H9 (cell line): ENCODE measurements around the gene RNF141. TPM values are rescaled to one million over a fixed set of nuclear protein-coding genes. Genes with fewer than 3 reads are reported as not detected.

Experiments
- DNase-seq: peaks from one replicate; pipeline ENCODE4 v3.0.0-alpha.2; 2017
- H2AFZ ChIP-seq: one replicate; pipeline ENCODE4 v1.6.1; 2013; ENCODE audit warnings: mild to moderate bottlenecking, low read length, control low read depth, moderate library complexity
- H2AK5ac ChIP-seq: 2 replicates; pipeline ENCODE4 v1.6.1; 2013; ENCODE audit warnings: low read length, control low read depth, mixed read lengths; ENCODE audit not compliant: insufficient read length
- H2BK120ac ChIP-seq: one replicate; pipeline ENCODE4 v1.6.1; 2013; ENCODE audit warnings: low read depth, mild to moderate bottlenecking, low read length, control low read depth, inconsistent platforms; ENCODE audit not compliant: poor library complexity, severe bottlenecking
- H2BK12ac ChIP-seq: 2 replicates; pipeline ENCODE4 v1.6.1; 2013; ENCODE audit warnings: low read length, control low read depth, mixed read lengths, low read depth; ENCODE audit not compliant: insufficient read length
- H2BK15ac ChIP-seq: 2 replicates; pipeline ENCODE4 v1.6.1; 2013; ENCODE audit warnings: low read depth, low read length, control low read depth
- H2BK20ac ChIP-seq: one replicate; pipeline ENCODE4 v1.6.1; 2013; ENCODE audit warnings: low read depth, mild to moderate bottlenecking, low read length, control low read depth, inconsistent platforms; ENCODE audit not compliant: poor library complexity, severe bottlenecking
- H2BK5ac ChIP-seq: 2 replicates; pipeline ENCODE4 v1.6.1; 2013; ENCODE audit warnings: low read length, control low read depth, mixed read lengths; ENCODE audit not compliant: insufficient read length
- H3K14ac ChIP-seq: 2 replicates; pipeline ENCODE4 v1.6.1; 2013; ENCODE audit warnings: low read length, control low read depth; ENCODE audit not compliant: insufficient read depth
- H3K18ac ChIP-seq: 2 replicates; pipeline ENCODE4 v1.6.1; 2013; ENCODE audit warnings: low read depth, mild to moderate bottlenecking, mixed read lengths, low read length, control low read depth; ENCODE audit not compliant: insufficient read length
- H3K23ac ChIP-seq: 2 replicates; pipeline ENCODE4 v1.6.1; 2013; ENCODE audit warnings: low read length, control low read depth, mixed read lengths, low read depth; ENCODE audit not compliant: insufficient read length
- H3K23me2 ChIP-seq: 2 replicates; pipeline ENCODE4 v1.6.1; 2013; ENCODE audit warnings: low read depth, mild to moderate bottlenecking, mixed read lengths, low read length, control low read depth; ENCODE audit not compliant: insufficient read length, poor library complexity, severe bottlenecking
- H3K27ac ChIP-seq: 2 replicates; pipeline ENCODE4 v1.5.1; 2013; ENCODE audit warnings: low read length, control low read depth, mixed read lengths, low read depth; ENCODE audit not compliant: insufficient read length
- H3K27me3 ChIP-seq: 2 replicates; pipeline ENCODE4 v1.6.1; 2013; ENCODE audit warnings: low read length, control low read depth, inconsistent platforms; ENCODE audit not compliant: insufficient read depth
- H3K4ac ChIP-seq: 2 replicates; pipeline ENCODE4 v1.6.1; 2013; ENCODE audit warnings: low read depth, mild to moderate bottlenecking, control low read depth, inconsistent platforms, low read length, moderate library complexity
- H3K4me1 ChIP-seq: 2 replicates; pipeline ENCODE4 v1.6.1; 2013; ENCODE audit warnings: low read length, control low read depth, inconsistent platforms; ENCODE audit not compliant: insufficient read depth
- H3K4me2 ChIP-seq: 2 replicates; pipeline ENCODE4 v1.6.1; 2013; ENCODE audit warnings: low read length, control low read depth, mixed read lengths; ENCODE audit not compliant: insufficient read length, insufficient read depth
- H3K56ac ChIP-seq: 2 replicates; pipeline ENCODE4 v1.6.1; 2013; ENCODE audit warnings: low read depth, mild to moderate bottlenecking, mixed read lengths, low read length, control low read depth; ENCODE audit not compliant: insufficient read length
- H3K79me1 ChIP-seq: 2 replicates; pipeline ENCODE4 v1.6.1; 2013; ENCODE audit warnings: low read depth, mild to moderate bottlenecking, moderate library complexity, low read length, control low read depth, inconsistent platforms; ENCODE audit not compliant: insufficient read depth, poor library complexity, severe bottlenecking
- H3K79me2 ChIP-seq: 2 replicates; pipeline ENCODE4 v1.6.1; 2013; ENCODE audit warnings: low read length, control low read depth, inconsistent platforms; ENCODE audit not compliant: insufficient read depth
- H3K9ac ChIP-seq: 2 replicates; pipeline ENCODE4 v1.6.1; 2013; ENCODE audit warnings: low read length, control low read depth, mixed read lengths; ENCODE audit not compliant: insufficient read length; ENCODE audit errors: extremely low read depth
- H3K9me3 ChIP-seq: one replicate; pipeline ENCODE4 v1.6.1; 2013; ENCODE audit warnings: low read depth, low read length, inconsistent platforms; ENCODE audit not compliant: control insufficient read depth
- H3T11ph ChIP-seq: one replicate; pipeline ENCODE4 v1.6.1; 2013; ENCODE audit warnings: mild to moderate bottlenecking, low read length, control low read depth, inconsistent platforms
- H4K20me1 ChIP-seq: one replicate; pipeline ENCODE4 v1.6.1; 2013; ENCODE audit not compliant: control insufficient read depth, insufficient read length, insufficient read depth
- H4K5ac ChIP-seq: 2 replicates; pipeline ENCODE4 v1.6.1; 2013; ENCODE audit warnings: low read depth, mild to moderate bottlenecking, mixed read lengths, low read length, control low read depth; ENCODE audit not compliant: insufficient read length
- H4K8ac ChIP-seq: replicated peaks from 2 replicates; pipeline ENCODE4 v1.6.1; 2013; ENCODE audit warnings: low read length, control low read depth, mixed read lengths, low read depth; ENCODE audit not compliant: insufficient read length
- H4K91ac ChIP-seq: 2 replicates; pipeline ENCODE4 v1.6.1; 2013; ENCODE audit warnings: low read depth, mild to moderate bottlenecking, moderate library complexity, mixed read lengths, low read length, control low read depth; ENCODE audit not compliant: insufficient read length
- H3K27ac Mint-ChIP-seq, 3 experiments: 2 replicates in 2 of 3; 3 replicates in 1 of 3; pipeline ENCODE4 v1.8.0; 2020 to 2021; ENCODE audit warnings: mixed read lengths in 3 of 3, mild to moderate bottlenecking in 1 of 3, moderate library complexity in 1 of 3
- H3K27me3 Mint-ChIP-seq: 2 replicates; pipeline ENCODE4 v1.8.0; 2021; ENCODE audit warnings: low read depth, mild to moderate bottlenecking, moderate library complexity, mixed read lengths
- H3K36me3 Mint-ChIP-seq, 3 experiments: 2 replicates in 2 of 3; 3 replicates in 1 of 3; pipeline ENCODE4 v1.8.0; 2020 to 2021; ENCODE audit warnings: low read depth in 3 of 3, mixed read lengths in 3 of 3; ENCODE audit not compliant: insufficient read depth in 1 of 3
- H3K4me1 Mint-ChIP-seq, 2 experiments: 2 replicates each; pipeline ENCODE4 v1.8.0; 2020; ENCODE audit warnings: mixed read lengths in 2 of 2
- H3K4me3 Mint-ChIP-seq, 2 experiments: 2 replicates in 1 of 2; 3 replicates in 1 of 2; pipeline ENCODE4 v1.8.0; 2020 to 2021; ENCODE audit warnings: mild to moderate bottlenecking in 2 of 2, mixed read lengths in 2 of 2, moderate library complexity in 1 of 2
- H3K9me3 Mint-ChIP-seq, 2 experiments: 2 replicates in 1 of 2; 3 replicates in 1 of 2; pipeline ENCODE4 v1.8.0; 2020; ENCODE audit warnings: mild to moderate bottlenecking in 2 of 2, mixed read lengths in 2 of 2, moderate library complexity in 1 of 2
- WGBS: extraction: QIAGEN DNeasy Blood & Tissue Kit; methylation state at CpG from one replicate; pipeline ENCODE4 v1.1.7; 2013; ENCODE audit warnings: missing lambda C conversion rate, low lambda C conversion rate, mixed read lengths; ENCODE audit not compliant: insufficient read length; ENCODE audit errors: extremely low coverage; 5-methylcytosine and 5-hydroxymethylcytosine counted together
- total RNA-seq: library from RNA; stranded (reverse); gene quantifications from 2 replicates; pipeline ENCODE4 v1.2.1, GENCODE V29; 2021
- TF ChIP-seq, protein P1 (sequence below): fragments of 200-600 bp; sonication (generic); conservative IDR thresholded peaks from 3 replicates; pipeline ENCODE4 v1.8.0; 2021; ENCODE audit warnings: antibody characterized with exemption, mild to moderate bottlenecking

The RNF141 gene
- total RNA-seq, 1 experiment from 2014 or later, result 24.7 TPM

- Mint-ChIP-seq H3K4me3 (peak overlapping the region; percentile 12 to 17; a peak in 1 of 5 replicates), H3K27ac (no peak overlapping the region), H3K27me3 (no peaks in the 10 kb centered on the region), H3K9me3 (no peaks in the 10 kb centered on the region), H3K36me3 (no peaks in the 10 kb centered on the region), H3K4me1 (peaks cover 17 to 21% of the 10 kb centered on the region in 2 experiments)
- H2BK20ac ChIP-seq, result no peak overlapping the region
- H3K4ac ChIP-seq, result no peak overlapping the region
- H3K18ac ChIP-seq, result no peak overlapping the region
- H3K27me3 ChIP-seq, result no peaks in the 10 kb centered on the region
- H3K9me3 ChIP-seq, result no peaks in the 10 kb centered on the region
- H3K79me1 ChIP-seq, result no peaks in the 10 kb centered on the region
- no peaks in the 10 kb centered on the region for H4K20me1 ChIP-seq
- no peaks in the 10 kb centered on the region for H3K79me2 ChIP-seq
- H2BK12ac ChIP-seq, result no peak overlapping the region
- H3K4me1 ChIP-seq, result peaks cover 8% of the 10 kb centered on the region; the same call in 1 of the 2 replicates
- no peaks in the 10 kb centered on the region for H3K23me2 ChIP-seq
- no peak overlapping the region for H2AFZ ChIP-seq
- TF ChIP-seq, protein P1, sequence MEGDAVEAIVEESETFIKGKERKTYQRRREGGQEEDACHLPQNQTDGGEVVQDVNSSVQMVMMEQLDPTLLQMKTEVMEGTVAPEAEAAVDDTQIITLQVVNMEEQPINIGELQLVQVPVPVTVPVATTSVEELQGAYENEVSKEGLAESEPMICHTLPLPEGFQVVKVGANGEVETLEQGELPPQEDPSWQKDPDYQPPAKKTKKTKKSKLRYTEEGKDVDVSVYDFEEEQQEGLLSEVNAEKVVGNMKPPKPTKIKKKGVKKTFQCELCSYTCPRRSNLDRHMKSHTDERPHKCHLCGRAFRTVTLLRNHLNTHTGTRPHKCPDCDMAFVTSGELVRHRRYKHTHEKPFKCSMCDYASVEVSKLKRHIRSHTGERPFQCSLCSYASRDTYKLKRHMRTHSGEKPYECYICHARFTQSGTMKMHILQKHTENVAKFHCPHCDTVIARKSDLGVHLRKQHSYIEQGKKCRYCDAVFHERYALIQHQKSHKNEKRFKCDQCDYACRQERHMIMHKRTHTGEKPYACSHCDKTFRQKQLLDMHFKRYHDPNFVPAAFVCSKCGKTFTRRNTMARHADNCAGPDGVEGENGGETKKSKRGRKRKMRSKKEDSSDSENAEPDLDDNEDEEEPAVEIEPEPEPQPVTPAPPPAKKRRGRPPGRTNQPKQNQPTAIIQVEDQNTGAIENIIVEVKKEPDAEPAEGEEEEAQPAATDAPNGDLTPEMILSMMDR, result no peak
- H2BK120ac ChIP-seq, result no peak overlapping the region
- peak overlapping the region; percentile 22 for H3K4me2 ChIP-seq
- H3K14ac ChIP-seq, result no peak overlapping the region
- peak; percentile 62 for DNase-seq
- H3K23ac ChIP-seq, result no peak overlapping the region
- H4K8ac ChIP-seq, result no peak overlapping the region
- no CpG with 5 or more reads among the region's 10 CpGs for WGBS
- no peak overlapping the region for H2BK15ac ChIP-seq
- H3K9ac ChIP-seq, result no peak overlapping the region
- no peak overlapping the region for H3T11ph ChIP-seq
- no peak overlapping the region for H3K56ac ChIP-seq
- no peak overlapping the region for H2AK5ac ChIP-seq
- no peak overlapping the region for H2BK5ac ChIP-seq
- no peak overlapping the region for H4K5ac ChIP-seq
- no peak overlapping the region for H3K27ac ChIP-seq
- H4K91ac ChIP-seq, result no peak overlapping the region
These were observed 29.8 kb downstream of the RNF141 start for GRCh38 chr11:10511181-10511621.
